Measurements from ENCODE around the gene CPZ. TPM values are rescaled to one million over a fixed set of nuclear protein-coding genes. Genes with fewer than 3 reads are reported as not detected.

Gene CPZ
- total RNA-seq, 1 donor from 2014 or later: not detected

GRCh38 chr4:8644966-8645752 is 52.6 kb downstream of the CPZ start:
- no peak for TF ChIP-seq CTCF (IDR thresholded peaks at IDR 0.05)
- Mint-ChIP-seq H3K36me3 (ENCODE audit: low read depth) (no peaks in the 10 kb centered on the region), H3K4me1 (no peaks in the 10 kb centered on the region), H3K27ac (no peak overlapping the region), H3K4me3 (no peak overlapping the region), H3K27me3 (no peaks in the 10 kb centered on the region), H3K9me3 (no peaks in the 10 kb centered on the region)
- ATAC-seq (ENCODE audit: low read depth): no peak
- intact Hi-C loops (cut with micrococcal nuclease): no loop called here
- ChIA-PET CTCF (no interaction called here), POLR2A (no interaction called here)
- DNase-seq: no peak

- POLR2A ChIA-PET: no interaction called here
Observed at GRCh38 chr4:8645753-8646124, 53.2 kb downstream of the CPZ start.

GRCh38 chr4:8646296-8647093 is 53.9 kb downstream of the CPZ start:
- ATAC-seq (ENCODE audit: low read depth) (no peak), DNase-seq (no peak)
- intact Hi-C loops (cut with micrococcal nuclease): no loop called here
- ChIA-PET POLR2A (no interaction called here), CTCF (no interaction called here)
- Mint-ChIP-seq H3K27me3 (no peaks in the 10 kb centered on the region), H3K4me1 (no peaks in the 10 kb centered on the region), H3K4me3 (no peak overlapping the region), H3K9me3 (no peaks in the 10 kb centered on the region), H3K36me3 (ENCODE audit: low read depth) (no peaks in the 10 kb centered on the region), H3K27ac (no peak overlapping the region)
- TF ChIP-seq CTCF (IDR thresholded peaks at IDR 0.05): no peak

More at GRCh38 chr4:8645753-8646124, 53.2 kb downstream of the CPZ start:
- Mint-ChIP-seq H3K36me3 (ENCODE audit: low read depth) (no peaks in the 10 kb centered on the region), H3K4me3 (no peak overlapping the region), H3K27me3 (no peaks in the 10 kb centered on the region), H3K4me1 (no peaks in the 10 kb centered on the region), H3K9me3 (no peaks in the 10 kb centered on the region), H3K27ac (no peak overlapping the region)
- intact Hi-C loops (cut with micrococcal nuclease): no loop called here
- CTCF ChIA-PET: no interaction called here
- DNase-seq (no peak), ATAC-seq (ENCODE audit: low read depth) (no peak)
- no peak for TF ChIP-seq CTCF (IDR thresholded peaks at IDR 0.05)

- TF ChIP-seq CTCF (IDR thresholded peaks at IDR 0.05): no peak
- no peak for DNase-seq
- Mint-ChIP-seq H3K27ac (no peak overlapping the region), H3K4me3 (no peak overlapping the region), H3K4me1 (no peaks in the 10 kb centered on the region), H3K27me3 (no peaks in the 10 kb centered on the region), H3K9me3 (no peaks in the 10 kb centered on the region), H3K36me3 (ENCODE audit: low read depth) (no peaks in the 10 kb centered on the region)
- CTCF ChIA-PET: no interaction called here
- intact Hi-C loops (cut with micrococcal nuclease): no loop called here
- no peak for ATAC-seq (ENCODE audit: low read depth)
- POLR2A ChIA-PET: no interaction called here
Observed at GRCh38 chr4:8647094-8647570, 54.6 kb downstream of the CPZ start.

- DNase-seq (no peak), ATAC-seq (ENCODE audit: low read depth) (no peak)
- Mint-ChIP-seq H3K27me3 (no peaks in the 10 kb centered on the region), H3K36me3 (ENCODE audit: low read depth) (no peaks in the 10 kb centered on the region), H3K4me1 (no peaks in the 10 kb centered on the region), H3K9me3 (no peaks in the 10 kb centered on the region), H3K4me3 (no peak overlapping the region), H3K27ac (no peak overlapping the region)
- no peak for TF ChIP-seq CTCF (IDR thresholded peaks at IDR 0.05)
- ChIA-PET CTCF (no interaction called here), POLR2A (no interaction called here)
- intact Hi-C loops (cut with micrococcal nuclease): no loop called here
Observed at GRCh38 chr4:8647626-8648025, 55.1 kb downstream of the CPZ start.
